ENCODE results near the gene SCN2B. TPM values are rescaled to one million over a fixed set of nuclear protein-coding genes. Genes with fewer than 3 reads are reported as not detected.
A peak's percentile ranks its signal among the peaks of the same experiment; 100 is the strongest.

The SCN2B gene
- polyA plus RNA-seq, 4 donors, result under 0.01 to 2.3 (median 1.0) TPM; not detected in 1

DNA sequence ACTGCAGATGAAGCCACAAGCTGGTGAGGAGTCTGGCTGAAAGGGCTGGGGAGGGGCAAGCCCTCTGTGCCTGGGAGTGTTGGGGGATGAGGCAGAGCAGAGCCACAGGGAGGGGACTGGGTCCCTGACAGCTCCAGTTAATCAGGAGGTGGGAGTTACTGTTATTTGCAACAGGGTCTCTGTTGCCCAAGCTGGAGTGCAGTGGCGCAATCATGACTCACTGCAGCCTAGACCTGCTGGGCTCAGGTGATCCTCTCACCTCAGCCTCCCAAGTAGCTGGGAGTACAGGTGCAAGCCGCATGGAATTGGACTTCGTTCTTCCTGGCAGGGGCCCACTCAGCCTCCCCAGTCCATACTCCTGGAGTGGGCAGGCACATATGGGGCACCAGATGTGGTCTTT lies 7.7 kb downstream of the SCN2B start:
- Histone ChIP-seq H3K4me1 (ENCODE audit: control insufficient read depth in 3 of 3, insufficient read depth in 2 of 3, low read depth in 1 of 3, low read length in 2 of 3) (peaks cover 0 to 7% (median 0%) of the 10 kb centered on the region in 3 donors), H3K36me3 (ENCODE audit: control insufficient read depth in 3 of 3, insufficient read depth in 2 of 3, low read depth in 1 of 3, low read length in 3 of 3) (peaks cover 0 to 4% (median 0%) of the 10 kb centered on the region in 3 donors), H3K4me3 (ENCODE audit: low read depth in 1 of 3, low read length in 3 of 3) (no peak overlapping the region), H3K27ac (ENCODE audit: low read depth in 1 of 3, low read length in 2 of 3) (no peak overlapping the region), H3K27me3 (ENCODE audit: control insufficient read depth in 3 of 3, insufficient read depth in 3 of 3, low read length in 3 of 3) (peaks cover 0 to 64% (median 0%) of the 10 kb centered on the region in 3 donors), H3K9me3 (ENCODE audit: control insufficient read depth in 2 of 2, insufficient read depth in 1 of 2, low read depth in 1 of 2, low read length in 1 of 2) (no peaks in the 10 kb centered on the region)
- WGBS, 3 donors, result 3 to 67% (median 55%) methylated on average over 3 of the region's 3 CpGs
- peak in 1 of 2 donors; percentile 50 for DNase-seq
- no peak for FAIRE-seq

DNA sequence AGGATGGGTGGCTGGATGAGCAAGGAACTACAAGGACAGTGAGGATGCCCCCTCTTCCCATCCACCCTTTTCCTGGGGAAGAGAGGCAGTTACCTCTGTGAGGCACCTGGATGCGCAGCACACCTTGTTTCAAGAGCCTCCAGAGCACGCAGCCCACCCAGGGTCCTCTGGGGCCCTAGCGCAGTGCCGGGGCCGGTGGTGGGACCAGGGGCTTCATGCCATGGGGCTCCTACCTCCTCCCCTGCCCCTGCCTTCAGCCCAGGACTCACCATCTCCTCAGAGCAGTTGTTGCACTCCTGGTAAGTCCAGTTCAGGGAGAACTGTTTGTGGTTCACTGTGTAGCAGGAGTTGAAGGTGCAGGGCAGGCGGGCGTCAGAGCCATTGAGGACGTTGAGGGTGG lies 8.1 kb downstream of the SCN2B start:
- no peak for DNase-seq
- FAIRE-seq, result no peak
- 77 to 79% (median 79%) methylated on average over 8 of the region's 8 CpGs for WGBS, 3 donors

DNA sequence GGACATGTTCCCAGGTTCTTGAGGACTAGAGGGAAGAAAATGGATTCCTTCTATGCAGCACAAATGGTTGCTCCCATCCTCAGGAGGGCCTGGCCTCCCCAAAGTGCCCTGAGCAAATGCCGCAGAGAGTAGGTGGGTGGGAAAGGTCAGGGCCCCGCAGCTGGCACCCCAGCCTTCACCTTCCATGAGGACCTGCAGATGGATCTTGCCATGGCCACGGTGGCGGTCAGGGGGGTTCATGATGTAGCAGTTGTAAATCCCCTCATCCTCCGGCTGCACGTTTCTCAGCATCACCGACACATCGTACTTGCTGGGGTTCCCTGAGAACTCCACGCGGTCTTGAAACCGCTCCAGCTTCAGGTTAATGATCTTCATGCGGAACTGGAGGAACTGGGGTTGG lies 8.5 kb downstream of the SCN2B start:
- Histone ChIP-seq H3K27ac (ENCODE audit: low read depth in 1 of 3, low read length in 2 of 3) (no peak overlapping the region), H3K36me3 (ENCODE audit: control insufficient read depth in 3 of 3, insufficient read depth in 2 of 3, low read depth in 1 of 3, low read length in 3 of 3) (peaks cover 0 to 4% (median 0%) of the 10 kb centered on the region in 3 donors), H3K9me3 (ENCODE audit: control insufficient read depth in 2 of 2, insufficient read depth in 1 of 2, low read depth in 1 of 2, low read length in 1 of 2) (no peaks in the 10 kb centered on the region), H3K4me3 (ENCODE audit: low read depth in 1 of 3, low read length in 3 of 3) (no peak overlapping the region), H3K27me3 (ENCODE audit: control insufficient read depth in 3 of 3, insufficient read depth in 3 of 3, low read length in 3 of 3) (peaks cover 0 to 73% (median 0%) of the 10 kb centered on the region in 3 donors), H3K4me1 (ENCODE audit: control insufficient read depth in 3 of 3, insufficient read depth in 2 of 3, low read depth in 1 of 3, low read length in 2 of 3) (peaks cover 0 to 7% (median 0%) of the 10 kb centered on the region in 3 donors)
- FAIRE-seq (no peak), DNase-seq (no peak)
- 71 to 83% (median 77%) methylated on average over 12 of the region's 12 CpGs for WGBS, 3 donors

More for the DNA sequence above, 8.1 kb downstream of the SCN2B start:
- Histone ChIP-seq H3K27ac (ENCODE audit: low read depth in 1 of 3, low read length in 2 of 3) (no peak overlapping the region), H3K27me3 (ENCODE audit: control insufficient read depth in 3 of 3, insufficient read depth in 3 of 3, low read length in 3 of 3) (peaks cover 0 to 68% (median 0%) of the 10 kb centered on the region in 3 donors), H3K4me3 (ENCODE audit: low read depth in 1 of 3, low read length in 3 of 3) (no peak overlapping the region), H3K36me3 (ENCODE audit: control insufficient read depth in 3 of 3, insufficient read depth in 2 of 3, low read depth in 1 of 3, low read length in 3 of 3) (peaks cover 0 to 4% (median 0%) of the 10 kb centered on the region in 3 donors), H3K4me1 (ENCODE audit: control insufficient read depth in 3 of 3, insufficient read depth in 2 of 3, low read depth in 1 of 3, low read length in 2 of 3) (peaks cover 0 to 7% (median 0%) of the 10 kb centered on the region in 3 donors), H3K9me3 (ENCODE audit: control insufficient read depth in 2 of 2, insufficient read depth in 1 of 2, low read depth in 1 of 2, low read length in 1 of 2) (no peaks in the 10 kb centered on the region)

DNA sequence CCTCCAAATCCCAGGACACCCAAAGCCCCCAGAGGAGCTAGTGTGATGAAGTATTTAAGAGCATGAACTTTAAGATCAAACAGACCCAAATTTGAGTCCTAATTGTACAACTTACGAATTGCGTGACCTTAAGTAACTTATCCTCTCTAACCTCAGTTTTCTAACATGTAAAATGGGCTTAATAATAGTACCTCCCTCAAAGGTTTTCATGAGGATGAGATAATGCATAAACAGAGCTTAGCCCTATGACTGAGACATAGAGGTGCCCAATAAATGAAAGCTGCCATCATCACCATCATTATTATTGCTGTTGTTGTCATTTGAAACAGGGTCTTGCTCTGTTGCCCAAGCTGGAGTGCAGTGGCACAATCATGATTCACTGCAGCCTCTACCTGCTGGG lies 9.2 kb downstream of the SCN2B start:
- no peak for FAIRE-seq

DNA sequence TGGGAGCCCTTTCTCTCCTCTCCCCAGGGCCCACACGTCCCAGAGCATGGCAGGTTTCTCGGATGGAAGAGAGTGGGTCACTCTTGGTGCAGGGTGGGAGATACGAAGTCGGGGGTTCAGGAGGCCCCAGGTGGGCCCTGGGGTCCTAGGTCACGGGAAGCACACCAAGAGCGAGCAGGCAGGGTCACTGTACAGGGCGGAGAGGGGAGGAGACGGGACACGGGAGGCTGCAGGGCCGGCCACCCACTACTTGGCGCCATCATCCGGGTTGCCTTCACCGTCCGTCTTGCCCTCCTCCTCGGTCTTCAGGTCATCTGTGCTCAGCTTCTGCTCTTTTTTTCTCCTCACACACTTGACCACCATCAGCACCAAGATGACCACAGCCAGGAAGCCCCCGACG lies 9.8 kb downstream of the SCN2B start:
- H3K27ac ChIP-seq (ENCODE audit: low read depth in 1 of 3, low read length in 2 of 3), result no peak overlapping the region
- peaks cover 0 to 4% (median 0%) of the 10 kb centered on the region in 3 donors for H3K36me3 ChIP-seq (ENCODE audit: control insufficient read depth in 3 of 3, insufficient read depth in 2 of 3, low read depth in 1 of 3, low read length in 3 of 3)
- H3K4me1 ChIP-seq (ENCODE audit: control insufficient read depth in 3 of 3, insufficient read depth in 2 of 3, low read depth in 1 of 3, low read length in 2 of 3), result peaks cover 0 to 4% (median 0%) of the 10 kb centered on the region in 3 donors
- FAIRE-seq, result no peak
- no peaks in the 10 kb centered on the region for H3K9me3 ChIP-seq (ENCODE audit: control insufficient read depth in 2 of 2, insufficient read depth in 1 of 2, low read depth in 1 of 2, low read length in 1 of 2)
- H3K4me3 ChIP-seq (ENCODE audit: low read depth in 1 of 3, low read length in 3 of 3), result no peak overlapping the region
- DNase-seq, result no peak
- peaks cover 0 to 79% (median 3%) of the 10 kb centered on the region in 3 donors for H3K27me3 ChIP-seq (ENCODE audit: control insufficient read depth in 3 of 3, insufficient read depth in 3 of 3, low read length in 3 of 3)
- WGBS, 3 donors, result 79 to 87% (median 84%) methylated on average over 12 to 17 of the region's 17 CpGs

More for the DNA sequence above, 9.2 kb downstream of the SCN2B start:
- Histone ChIP-seq H3K9me3 (ENCODE audit: control insufficient read depth in 2 of 2, insufficient read depth in 1 of 2, low read depth in 1 of 2, low read length in 1 of 2) (no peaks in the 10 kb centered on the region), H3K4me1 (ENCODE audit: control insufficient read depth in 3 of 3, insufficient read depth in 2 of 3, low read depth in 1 of 3, low read length in 2 of 3) (peaks cover 0 to 7% (median 0%) of the 10 kb centered on the region in 3 donors), H3K27ac (ENCODE audit: low read depth in 1 of 3, low read length in 2 of 3) (no peak overlapping the region), H3K27me3 (ENCODE audit: control insufficient read depth in 3 of 3, insufficient read depth in 3 of 3, low read length in 3 of 3) (peaks cover 0 to 77% (median under 1%) of the 10 kb centered on the region in 3 donors), H3K36me3 (ENCODE audit: control insufficient read depth in 3 of 3, insufficient read depth in 2 of 3, low read depth in 1 of 3, low read length in 3 of 3) (peaks cover 0 to 4% (median 0%) of the 10 kb centered on the region in 3 donors), H3K4me3 (ENCODE audit: low read depth in 1 of 3, low read length in 3 of 3) (no peak overlapping the region)
- no peak for DNase-seq
- 95 to 98% (median 96%) methylated on average over 2 of the region's 2 CpGs for WGBS, 3 donors

DNA sequence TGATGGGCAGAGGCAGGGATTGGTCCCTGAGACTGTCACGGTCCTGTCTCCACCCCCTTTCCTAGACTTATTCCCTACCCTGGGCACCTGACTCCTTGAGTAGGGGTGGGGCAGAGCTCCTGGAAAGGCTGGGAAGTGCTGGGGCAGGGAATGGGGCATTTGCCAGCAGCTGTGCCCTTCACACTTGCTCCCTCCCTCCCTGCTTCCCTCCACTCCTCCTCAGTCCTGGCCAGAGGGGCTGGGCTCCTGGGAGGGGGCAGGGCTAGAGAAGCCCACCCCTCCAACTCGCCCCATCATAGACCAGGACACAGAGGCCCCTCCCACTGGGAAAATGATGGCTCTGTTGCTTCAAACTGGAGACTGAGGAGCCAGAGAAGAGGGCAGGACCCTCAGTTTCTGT lies 11.6 kb downstream of the SCN2B start:
- Histone ChIP-seq H3K9me3 (ENCODE audit: control insufficient read depth in 2 of 2, insufficient read depth in 1 of 2, low read depth in 1 of 2, low read length in 1 of 2) (no peaks in the 10 kb centered on the region), H3K4me3 (ENCODE audit: low read depth in 1 of 3, low read length in 3 of 3) (no peak overlapping the region), H3K36me3 (ENCODE audit: control insufficient read depth in 3 of 3, insufficient read depth in 2 of 3, low read depth in 1 of 3, low read length in 3 of 3) (peaks cover 0 to 4% (median 0%) of the 10 kb centered on the region in 3 donors), H3K27ac (ENCODE audit: low read depth in 1 of 3, low read length in 2 of 3) (no peak overlapping the region), H3K4me1 (ENCODE audit: control insufficient read depth in 3 of 3, insufficient read depth in 2 of 3, low read depth in 1 of 3, low read length in 2 of 3) (peaks cover 0 to 4% (median 0%) of the 10 kb centered on the region in 3 donors), H3K27me3 (ENCODE audit: control insufficient read depth in 3 of 3, insufficient read depth in 3 of 3, low read length in 3 of 3) (peaks cover 0 to 82% (median 7%) of the 10 kb centered on the region in 3 donors)
- DNase-seq (no peak), FAIRE-seq (no peak)
- 40 to 66% (median 63%) methylated on average over 2 of the region's 2 CpGs for WGBS, 3 donors

DNA sequence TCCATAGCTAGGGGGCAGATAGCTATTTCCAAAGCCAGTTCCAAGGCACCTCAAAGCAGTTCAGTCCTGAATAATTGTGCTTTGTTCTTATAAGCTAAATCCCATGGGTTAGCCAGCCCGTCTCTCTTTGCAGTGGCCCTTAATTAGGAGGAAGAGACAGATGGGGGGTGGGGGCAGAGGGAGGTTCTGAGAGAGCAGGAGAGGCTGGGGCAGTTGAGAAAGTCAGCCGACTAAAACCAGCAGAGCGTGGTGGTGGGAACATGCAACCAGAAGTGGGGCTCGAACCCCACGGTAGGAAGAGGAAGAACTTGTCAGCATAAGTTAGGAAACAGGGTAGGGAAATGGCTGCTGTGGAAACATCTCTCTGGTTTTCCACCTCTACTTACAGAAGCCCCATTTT lies 12.9 kb downstream of the SCN2B start:
- FAIRE-seq (no peak), DNase-seq (no peak)
- Histone ChIP-seq H3K27ac (ENCODE audit: low read depth in 1 of 3, low read length in 2 of 3) (no peak overlapping the region), H3K4me1 (ENCODE audit: control insufficient read depth in 3 of 3, insufficient read depth in 2 of 3, low read depth in 1 of 3, low read length in 2 of 3) (no peaks in the 10 kb centered on the region), H3K4me3 (ENCODE audit: low read depth in 1 of 3, low read length in 3 of 3) (no peak overlapping the region), H3K27me3 (ENCODE audit: control insufficient read depth in 3 of 3, insufficient read depth in 3 of 3, low read length in 3 of 3) (peaks cover 0 to 88% (median 12%) of the 10 kb centered on the region in 3 donors), H3K9me3 (ENCODE audit: control insufficient read depth in 2 of 2, insufficient read depth in 1 of 2, low read depth in 1 of 2, low read length in 1 of 2) (no peaks in the 10 kb centered on the region), H3K36me3 (ENCODE audit: control insufficient read depth in 3 of 3, insufficient read depth in 2 of 3, low read depth in 1 of 3, low read length in 3 of 3) (peaks cover 0 to 2% (median 0%) of the 10 kb centered on the region in 3 donors)
- WGBS, 3 donors, result 63 to 78% (median 75%) methylated on average over 5 of the region's 5 CpGs

DNA sequence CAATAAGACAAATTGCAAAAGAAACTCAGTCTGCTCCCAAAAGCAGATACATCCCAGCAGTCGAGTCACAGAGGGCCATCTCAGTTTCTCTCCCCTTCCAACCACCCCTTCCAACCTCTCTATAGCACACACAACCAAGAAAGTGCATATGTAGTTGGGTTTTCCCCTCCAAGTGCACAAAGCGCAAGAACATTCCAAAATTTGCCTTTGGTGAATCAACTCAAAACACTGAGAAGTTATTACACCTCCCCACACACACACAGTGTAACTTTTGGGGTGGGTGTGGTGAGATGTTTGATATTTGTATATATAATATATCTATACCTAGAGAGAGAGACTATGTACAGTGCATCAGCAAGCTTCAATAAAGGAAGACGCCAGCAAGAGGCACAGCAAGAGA lies 13.6 kb downstream of the SCN2B start:
- no peak overlapping the region for H3K27ac ChIP-seq (ENCODE audit: low read depth in 1 of 3, low read length in 2 of 3)
- no peaks in the 10 kb centered on the region for H3K4me1 ChIP-seq (ENCODE audit: control insufficient read depth in 3 of 3, insufficient read depth in 2 of 3, low read depth in 1 of 3, low read length in 2 of 3)
- H3K36me3 ChIP-seq (ENCODE audit: control insufficient read depth in 3 of 3, insufficient read depth in 2 of 3, low read depth in 1 of 3, low read length in 3 of 3), result peaks cover 0 to under 1% (median 0%) of the 10 kb centered on the region in 3 donors
- 68 to 76% (median 74%) methylated on average over 3 of the region's 3 CpGs for WGBS, 3 donors
- peaks cover 0 to 88% (median 12%) of the 10 kb centered on the region in 3 donors for H3K27me3 ChIP-seq (ENCODE audit: control insufficient read depth in 3 of 3, insufficient read depth in 3 of 3, low read length in 3 of 3)
- H3K9me3 ChIP-seq (ENCODE audit: control insufficient read depth in 2 of 2, insufficient read depth in 1 of 2, low read depth in 1 of 2, low read length in 1 of 2), result no peaks in the 10 kb centered on the region
- H3K4me3 ChIP-seq (ENCODE audit: low read depth in 1 of 3, low read length in 3 of 3), result no peak overlapping the region
- no peak for FAIRE-seq
- no peak for DNase-seq

DNA sequence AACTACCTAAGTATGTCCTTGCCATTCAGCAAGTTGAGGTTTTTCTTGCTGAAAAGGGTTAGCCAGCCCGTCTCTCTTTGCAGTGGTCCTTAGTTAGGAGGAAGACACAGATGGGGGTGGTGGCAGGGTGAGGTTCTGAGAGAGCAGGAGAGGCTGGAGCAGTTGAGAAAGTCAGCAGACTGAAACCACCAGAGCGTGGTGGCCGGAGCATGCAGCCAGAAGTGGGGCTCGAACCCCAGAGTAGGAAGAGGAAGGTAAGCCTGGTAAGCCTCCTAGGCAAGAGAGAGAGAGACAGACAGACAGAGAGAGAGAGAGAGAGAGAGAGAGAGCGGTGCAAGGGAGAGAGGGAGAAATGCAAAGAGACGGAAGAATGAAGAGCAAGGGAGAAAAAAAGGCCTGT lies 14.7 kb downstream of the SCN2B start:
- DNase-seq, result no peak
- 80% methylated on average over 5 to 6 of the region's 6 CpGs for WGBS, 3 donors
- no peaks in the 10 kb centered on the region for H3K36me3 ChIP-seq (ENCODE audit: control insufficient read depth in 3 of 3, insufficient read depth in 2 of 3, low read depth in 1 of 3, low read length in 3 of 3)
- peaks cover 0 to 91% (median 15%) of the 10 kb centered on the region in 3 donors for H3K27me3 ChIP-seq (ENCODE audit: control insufficient read depth in 3 of 3, insufficient read depth in 3 of 3, low read length in 3 of 3)
- no peak overlapping the region for H3K4me3 ChIP-seq (ENCODE audit: low read depth in 1 of 3, low read length in 3 of 3)
- FAIRE-seq, result no peak
- H3K9me3 ChIP-seq (ENCODE audit: control insufficient read depth in 2 of 2, insufficient read depth in 1 of 2, low read depth in 1 of 2, low read length in 1 of 2), result no peaks in the 10 kb centered on the region
- H3K27ac ChIP-seq (ENCODE audit: low read depth in 1 of 3, low read length in 2 of 3), result no peak overlapping the region
- H3K4me1 ChIP-seq (ENCODE audit: control insufficient read depth in 3 of 3, insufficient read depth in 2 of 3, low read depth in 1 of 3, low read length in 2 of 3), result peaks cover 0 to 4% (median 0%) of the 10 kb centered on the region in 3 donors
